Forelimb muscle (tissue), 1 donor: ENCODE results near the gene ITIH5. TPM values are rescaled to one million over a fixed set of nuclear protein-coding genes. Genes with fewer than 3 reads are reported as not detected.

ENCODE experiments used
- DNase-seq: peaks from one replicate; pipeline ENCODE4 v3.0.0-alpha.2; 2013; ENCODE audit warnings: low read depth
- polyA plus RNA-seq: library from polyadenylated mRNA; unstranded; fragments of 120-200 nt; gene quantifications from one replicate; pipeline ENCODE4 v1.2.1, GENCODE V29; 2013; ENCODE audit not compliant: insufficient read length

The ITIH5 gene
- polyA plus RNA-seq, 1 donor, result 47.8 TPM

DNA sequence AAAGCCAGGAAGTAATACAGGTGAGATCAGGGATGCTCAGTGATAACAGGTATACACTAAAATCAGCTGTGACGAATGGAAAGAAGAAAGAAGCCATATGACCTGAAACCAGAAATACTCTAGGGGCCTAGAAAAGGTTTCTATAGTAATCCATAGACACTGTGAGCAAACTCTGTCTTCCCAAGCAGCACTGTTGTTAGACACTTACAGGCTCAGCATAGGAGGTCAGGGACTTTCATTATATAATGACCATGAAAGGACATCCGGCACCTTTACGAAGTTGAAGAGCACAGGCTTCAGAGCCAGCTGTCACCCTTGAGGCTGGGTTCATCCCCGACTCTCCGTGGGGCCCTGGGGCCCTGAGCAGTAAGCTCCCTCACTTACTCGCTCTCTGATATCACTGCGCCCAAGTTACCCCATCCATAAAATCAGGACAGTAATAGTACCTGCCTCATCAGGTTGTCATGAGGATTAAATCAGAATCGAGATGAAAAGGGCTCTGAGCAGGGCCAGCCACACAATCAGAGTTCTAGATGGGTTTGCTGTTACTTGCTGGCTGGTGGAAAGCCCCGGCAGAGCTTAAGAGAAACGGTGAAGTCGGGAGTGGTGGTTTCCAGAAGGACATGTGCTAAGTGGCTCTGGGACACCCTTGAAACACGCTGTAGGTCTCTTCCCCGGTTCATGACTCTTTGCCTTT, 79.5 kb downstream of the ITIH5 start:
- no peak for DNase-seq

DNA sequence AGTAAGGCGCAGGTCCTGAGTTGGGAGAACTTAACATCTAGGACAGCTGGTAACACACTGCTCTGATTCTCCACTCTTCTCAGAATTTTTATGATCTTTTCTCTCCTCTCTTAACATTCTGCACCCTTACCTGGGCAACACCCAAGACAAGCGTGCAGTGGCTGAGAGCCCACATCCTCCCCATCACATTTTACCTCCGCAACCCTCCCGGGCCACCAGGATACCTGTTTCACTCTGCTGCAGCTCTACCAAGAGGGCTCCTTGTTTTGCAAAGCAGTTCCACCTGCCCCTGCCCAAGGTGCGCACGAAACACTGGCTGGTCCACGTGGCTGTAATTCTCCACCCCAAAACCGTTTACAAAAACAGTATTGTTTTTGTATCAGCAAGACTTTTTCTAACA, 81.5 kb downstream of the ITIH5 start:
- DNase-seq, result no peak

DNA sequence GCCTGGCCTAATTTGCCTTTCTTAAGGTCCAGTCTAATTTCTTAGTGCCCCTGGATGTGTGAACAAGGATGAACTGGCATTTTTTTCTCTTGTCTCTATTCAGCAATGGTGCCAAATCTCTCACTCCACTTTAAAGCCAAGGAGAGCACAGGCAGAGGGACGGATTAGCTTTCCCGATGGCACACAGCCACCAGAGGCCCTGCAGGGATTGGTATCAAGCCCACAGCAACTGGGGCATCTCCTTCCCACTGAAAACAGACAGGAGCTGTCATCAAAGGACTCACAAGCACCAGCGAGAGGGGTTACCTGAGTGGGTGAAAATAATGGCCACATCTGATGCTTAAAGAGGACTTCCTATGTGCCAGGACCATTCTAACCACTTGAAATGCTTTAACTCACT, 83.1 kb downstream of the ITIH5 start:
- DNase-seq, result no peak

- no peak for DNase-seq
These were observed 86.2 kb downstream of the ITIH5 start for GRCh38 chr10:7580520-7580919.

- DNase-seq, result no peak
These were observed 87.1 kb downstream of the ITIH5 start for GRCh38 chr10:7579681-7580080.

DNA sequence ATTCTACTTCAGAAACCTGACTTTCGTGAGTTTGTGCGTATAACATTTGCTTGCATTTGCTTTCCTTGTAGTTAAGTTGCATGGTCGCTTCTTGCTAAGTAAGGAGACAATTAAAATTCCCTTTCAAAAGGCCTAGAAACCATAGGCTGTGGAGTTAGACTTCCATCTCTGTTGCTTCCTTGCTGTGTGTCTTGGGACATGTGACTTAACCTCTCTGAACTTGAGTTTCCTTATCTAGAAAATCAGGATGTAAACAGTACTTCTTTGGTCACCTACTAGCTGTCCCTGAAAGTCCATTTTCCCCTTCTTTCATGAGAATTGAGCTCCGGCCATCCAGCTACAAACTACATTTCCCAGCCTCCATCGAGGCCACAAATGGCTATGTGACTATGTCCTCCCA, 89.2 kb downstream of the ITIH5 start:
- no peak for DNase-seq

- DNase-seq, result no peak
These were observed 89.6 kb downstream of the ITIH5 start for GRCh38 chr10:7577176-7577575.

DNA sequence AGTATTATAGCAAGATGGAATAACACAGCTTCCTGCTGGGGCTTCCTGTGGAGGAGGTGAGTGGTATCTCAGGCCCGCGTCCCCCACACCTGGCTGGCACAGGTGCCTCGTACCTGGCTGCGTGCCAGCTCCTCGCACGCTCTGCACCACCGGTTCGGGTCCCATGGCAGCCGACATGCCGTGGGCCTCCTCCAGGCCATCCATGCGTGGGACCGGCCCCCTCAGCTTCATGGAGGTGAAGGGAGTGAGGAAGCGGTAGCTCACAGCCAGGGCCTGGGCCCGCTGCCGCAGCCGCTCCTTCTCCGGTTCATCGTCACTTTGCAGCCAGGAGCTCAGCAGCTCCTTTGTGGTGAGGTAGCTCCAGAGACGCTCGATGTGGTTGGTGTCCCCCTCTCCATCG, 90.4 kb downstream of the ITIH5 start:
- DNase-seq, result no peak

DNA sequence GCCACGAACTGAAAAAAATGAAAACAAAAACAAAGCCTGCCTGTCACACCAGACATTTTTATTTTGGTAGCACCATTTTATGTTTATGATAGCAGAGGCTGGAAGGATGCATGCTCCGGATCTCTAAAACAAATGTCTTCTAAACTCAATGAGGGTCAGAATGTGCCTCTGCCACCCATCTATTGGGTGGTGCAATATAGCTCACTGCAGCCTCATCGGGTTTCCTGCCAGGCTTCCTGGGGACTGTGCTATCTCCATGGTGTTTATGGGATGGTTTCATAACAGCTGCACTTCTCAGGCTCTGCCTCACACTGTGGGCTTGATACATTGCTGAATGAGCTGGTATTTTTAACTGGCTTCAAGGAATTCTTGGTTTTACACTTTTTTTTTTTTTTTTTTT, 94.4 kb downstream of the ITIH5 start:
- DNase-seq, result no peak

DNA sequence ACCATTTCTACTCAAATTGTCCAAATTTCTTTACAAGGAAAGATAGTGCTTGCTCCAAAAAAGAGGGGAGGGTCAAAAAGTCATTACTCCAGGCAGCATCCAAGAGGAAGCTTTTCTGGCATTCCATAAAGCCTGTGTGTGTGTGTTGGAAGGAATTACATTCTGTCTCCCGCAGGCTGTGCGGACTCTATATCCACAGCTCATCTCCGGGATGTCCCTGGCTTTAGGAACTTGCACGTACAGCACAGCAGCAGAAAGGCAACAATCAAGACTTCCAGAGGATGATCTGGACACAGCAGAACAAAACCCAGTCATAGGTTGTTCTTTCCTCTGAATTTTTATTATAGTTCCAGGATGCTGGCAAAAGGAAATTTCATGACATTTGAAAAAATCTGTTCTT, 94.8 kb downstream of the ITIH5 start:
- DNase-seq, result peak; percentile 73

GRCh38 chr10:7567911-7568620, 98.7 kb downstream of the ITIH5 start:
- DNase-seq, result no peak

- no peak for DNase-seq
These were observed 99.9 kb downstream of the ITIH5 start for GRCh38 chr10:7566891-7567290.

- no peak for DNase-seq
These were observed 100.9 kb downstream of the ITIH5 start for GRCh38 chr10:7565871-7566270.

DNA sequence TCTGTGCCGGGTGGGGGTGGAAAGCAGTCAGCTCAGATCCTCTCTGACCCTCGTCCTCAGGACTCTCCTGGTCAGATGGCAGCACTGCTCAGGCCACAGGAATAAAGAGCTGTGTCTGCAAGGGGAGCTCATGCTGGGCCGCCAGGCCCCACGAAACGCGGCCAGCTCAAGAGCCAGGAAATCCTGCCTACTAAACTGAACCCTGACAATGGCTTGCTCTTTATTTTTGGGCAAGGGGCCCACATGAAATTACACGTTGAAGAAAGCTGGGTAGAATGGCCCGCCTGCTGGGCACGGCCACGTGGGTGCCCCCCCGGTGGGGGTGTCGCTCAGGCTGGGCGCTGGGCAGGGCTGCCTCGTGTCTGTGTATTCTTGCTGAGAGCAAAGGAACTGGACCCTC, 103.0 kb downstream of the ITIH5 start:
- DNase-seq, result no peak

- DNase-seq, result no peak
These were observed 103.4 kb downstream of the ITIH5 start for GRCh38 chr10:7563368-7563767.

GRCh38 chr10:7561985-7562384, 104.8 kb downstream of the ITIH5 start:
- no peak for DNase-seq

- DNase-seq, result no peak
These were observed 105.4 kb downstream of the ITIH5 start for GRCh38 chr10:7561216-7561893.

- DNase-seq, result no peak
These were observed 106.2 kb downstream of the ITIH5 start for GRCh38 chr10:7560519-7560918.

GRCh38 chr10:7559386-7559785, 107.4 kb downstream of the ITIH5 start:
- no peak for DNase-seq

DNA sequence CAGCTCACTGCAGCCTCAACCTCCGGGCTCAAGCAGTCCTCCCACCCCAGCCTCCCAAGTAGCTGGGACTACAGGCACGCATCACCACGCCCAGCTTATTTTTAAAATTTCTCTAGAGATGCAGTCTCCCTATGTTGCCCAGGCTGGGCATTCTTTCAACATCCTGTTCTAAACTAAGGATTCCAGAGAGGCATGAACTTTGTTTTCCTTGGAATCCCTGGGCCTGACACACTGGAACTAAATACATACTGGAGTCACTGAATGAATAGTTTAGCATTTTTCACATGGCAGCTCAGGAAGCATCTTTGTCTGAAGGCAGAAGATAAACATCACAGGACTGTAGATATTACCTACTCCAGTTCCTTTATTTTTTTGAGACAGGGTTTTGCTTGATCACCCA, 108.7 kb downstream of the ITIH5 start:
- no peak for DNase-seq

GRCh38 chr10:7553531-7553930, 113.2 kb downstream of the ITIH5 start:
- no peak for DNase-seq

DNA sequence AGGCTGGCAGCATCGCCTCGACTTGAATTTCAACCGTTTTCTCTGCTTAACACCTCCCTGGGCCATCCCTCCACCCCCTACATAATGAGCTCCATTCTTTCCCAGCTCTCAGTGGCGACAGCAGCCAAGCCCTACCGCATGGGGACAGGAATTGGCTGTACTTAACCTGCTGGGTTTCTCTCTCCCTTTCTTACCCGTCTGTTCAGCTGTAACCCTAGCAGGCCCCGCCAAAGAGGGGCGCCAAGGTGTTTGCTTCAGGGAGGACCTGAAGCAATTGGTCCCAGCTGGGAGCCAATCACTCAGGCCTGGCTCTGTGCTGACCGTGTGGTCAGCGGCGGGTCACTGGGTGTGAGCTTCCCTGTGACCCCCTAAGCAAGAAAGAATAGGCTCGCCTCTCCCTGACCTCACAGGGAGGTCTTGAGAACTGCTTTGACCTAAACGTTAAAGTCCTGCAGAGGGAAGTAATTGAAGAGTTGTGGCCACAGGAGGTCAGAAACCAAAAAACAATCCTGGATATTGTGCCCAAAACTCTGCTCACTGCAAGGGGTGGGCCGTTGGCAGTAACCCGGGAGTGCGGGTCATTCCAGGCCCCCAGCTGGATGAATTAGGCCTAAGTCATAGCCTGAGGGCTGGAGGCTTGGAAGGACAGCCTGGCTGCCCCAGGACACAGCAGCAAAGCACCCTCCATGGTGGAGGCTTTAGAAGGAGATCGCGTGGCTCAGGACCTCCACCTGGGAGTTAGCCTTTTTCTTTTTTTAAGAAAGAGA, 114.6 kb downstream of the ITIH5 start:
- DNase-seq, result no peak
